GM12864 (cell line): ENCODE results near the gene ABCB4.

ENCODE experiments used
- DNase-seq: peaks from one replicate; pipeline ENCODE4 v3.0.0-alpha.2; 2011; ENCODE audit warnings: low read depth
- H3K4me3 ChIP-seq: 2 replicates; pipeline ENCODE4 v1.5.1; 2011; ENCODE audit warnings: mild to moderate bottlenecking, low read depth, low read length, control low read depth
- CTCF ChIP-seq: IDR thresholded peaks from 2 replicates; pipeline ENCODE4 v1.5.1; 2011; ENCODE audit warnings: low read depth, mild to moderate bottlenecking, moderate library complexity, low read length, control low read depth, inconsistent platforms; ENCODE audit errors: missing control alignments

The ABCB4 gene

DNA sequence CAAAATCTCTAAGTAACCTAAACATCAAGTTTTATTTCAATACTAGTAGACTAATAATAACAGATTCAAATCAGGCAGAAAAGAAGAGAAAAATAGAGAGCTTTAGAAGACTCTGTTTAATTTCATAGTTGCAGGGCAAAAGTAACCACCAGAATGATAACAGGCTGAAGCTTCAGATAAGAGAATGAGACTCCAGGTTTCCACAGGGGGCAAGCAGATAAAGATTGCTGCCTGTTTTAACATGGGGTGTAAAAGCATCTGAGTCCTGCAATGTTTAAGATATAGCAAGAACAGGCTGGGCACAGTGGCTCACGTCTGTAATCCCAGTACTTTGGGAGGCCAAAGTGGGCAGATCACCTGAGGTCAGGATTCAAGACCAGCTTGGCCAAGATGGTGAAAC is 119.0 kb downstream of the ABCB4 start:
- no peak for DNase-seq
- no peak overlapping the region for H3K4me3 ChIP-seq
- TF ChIP-seq CTCF = no peak

- no peak for DNase-seq
- no peak for TF ChIP-seq CTCF
- H3K4me3 ChIP-seq = no peak overlapping the region
Measured at GRCh38 chr7:87354749-87355148, 120.7 kb downstream of the ABCB4 start.
